HUES6 (cell line): ENCODE measurements around the gene SEC16A.

ENCODE experiments used
- H3K27ac ChIP-seq: 2 replicates; pipeline ENCODE4 v1.7.0; 2013; ENCODE audit warnings: low read depth, mild to moderate bottlenecking, low read length, inconsistent platforms
- H3K27me3 ChIP-seq: 2 replicates; pipeline ENCODE4 v1.6.1; 2013; ENCODE audit warnings: low read length; ENCODE audit not compliant: control insufficient read depth, insufficient read depth
- H3K36me3 ChIP-seq: 2 replicates; pipeline ENCODE4 v1.6.1; 2013; ENCODE audit warnings: low read length; ENCODE audit not compliant: control insufficient read depth, insufficient read depth
- H3K4me1 ChIP-seq: 2 replicates; pipeline ENCODE4 v1.6.1; 2013; ENCODE audit warnings: low read length; ENCODE audit not compliant: control insufficient read depth, insufficient read depth
- H3K4me3 ChIP-seq: 2 replicates; pipeline ENCODE4 v1.5.1; 2013; ENCODE audit warnings: low read depth, low read length
- H3K9ac ChIP-seq: one replicate; pipeline ENCODE4 v1.6.1; 2013; ENCODE audit warnings: mild to moderate bottlenecking, low read length
- H3K9me3 ChIP-seq: 2 replicates; pipeline ENCODE4 v1.6.1; 2013; ENCODE audit warnings: low read depth, low read length; ENCODE audit not compliant: control insufficient read depth, insufficient read depth

Gene SEC16A

DNA sequence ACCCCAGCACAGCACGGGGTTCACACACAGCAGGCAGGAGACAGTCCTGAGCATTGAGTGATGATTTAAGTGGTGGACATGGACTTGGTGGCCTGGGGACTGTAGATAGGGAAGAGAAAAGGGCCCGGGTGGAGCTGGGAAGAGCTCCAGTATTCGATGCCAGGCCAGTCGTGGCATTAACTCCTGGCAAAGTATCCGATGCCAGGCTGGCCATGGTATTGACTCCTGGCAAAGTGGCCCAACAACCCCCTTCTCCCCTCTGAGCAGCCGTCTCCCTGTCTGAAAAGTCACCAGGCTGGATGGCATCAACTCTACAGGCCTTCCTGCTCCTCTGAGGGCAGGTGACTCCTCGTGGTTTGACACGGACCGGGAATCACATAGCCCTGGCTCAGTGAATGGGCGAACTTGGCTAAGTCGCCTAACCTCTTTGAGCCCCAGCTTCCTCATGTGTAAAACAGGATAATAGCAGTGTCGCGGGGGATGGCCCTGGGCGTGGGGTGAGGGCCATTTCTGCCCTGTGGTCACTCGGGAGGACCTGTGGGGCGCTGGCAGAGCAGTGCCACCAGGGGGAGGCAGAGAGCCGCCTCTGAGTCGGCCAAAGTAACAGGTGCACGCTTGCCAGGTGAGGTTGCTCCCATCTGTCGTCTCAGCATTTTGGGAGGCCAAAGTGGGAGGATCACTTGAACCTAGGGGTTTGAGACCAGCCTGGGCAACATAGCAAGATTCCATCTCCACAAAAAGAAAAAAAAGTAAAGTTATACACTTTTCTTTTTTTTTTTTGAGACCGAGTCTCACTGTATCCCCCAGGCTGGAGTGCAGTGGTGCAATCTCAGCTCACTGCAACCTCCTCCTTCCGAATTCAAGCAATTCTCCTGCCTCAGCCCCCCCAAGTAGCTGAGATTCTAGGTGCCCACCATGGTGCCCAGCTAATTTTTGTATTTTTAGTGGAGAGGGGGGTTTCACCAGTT is 5.7 kb upstream of the SEC16A start:
- no peak overlapping the region for H3K9ac ChIP-seq
- H3K27me3 ChIP-seq: no peaks in the 10 kb centered on the region
- H3K27ac ChIP-seq: no peak overlapping the region
- H3K9me3 ChIP-seq: no peaks in the 10 kb centered on the region
- no peaks in the 10 kb centered on the region for H3K36me3 ChIP-seq
- H3K4me3 ChIP-seq: no peak overlapping the region
- 0 out of 2 replicates have a peak, but pooled peaks cover 7% of the 10 kb centered on the region for H3K4me1 ChIP-seq

DNA sequence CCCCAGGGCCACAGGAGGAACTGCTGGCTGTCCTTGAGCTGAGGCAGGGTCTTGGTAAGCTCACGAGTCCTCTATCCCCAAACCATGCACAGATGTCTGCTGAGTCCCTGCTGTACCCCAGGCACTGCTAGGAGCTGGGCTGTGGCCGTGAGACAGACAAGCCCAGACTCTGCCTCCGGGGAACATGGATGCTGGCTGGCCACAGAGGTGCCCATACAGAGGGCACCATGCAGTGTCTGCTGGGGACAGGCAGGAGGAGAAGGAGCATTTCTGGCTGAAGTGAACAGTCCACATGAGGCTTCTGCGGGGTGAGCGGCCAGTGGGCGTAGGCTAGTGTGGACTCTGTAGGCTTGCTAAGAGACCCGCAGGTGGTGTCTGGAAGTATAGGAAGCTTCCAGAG is 4.8 kb upstream of the SEC16A start:
- no peaks in the 10 kb centered on the region for H3K9me3 ChIP-seq
- no peaks in the 10 kb centered on the region for H3K27me3 ChIP-seq
- H3K27ac ChIP-seq: no peak overlapping the region
- no peak overlapping the region for H3K4me3 ChIP-seq
- H3K4me1 ChIP-seq: 0 out of 2 replicates have a peak, but pooled peaks cover 7% of the 10 kb centered on the region
- H3K36me3 ChIP-seq: no peaks in the 10 kb centered on the region
- no peak overlapping the region for H3K9ac ChIP-seq

DNA sequence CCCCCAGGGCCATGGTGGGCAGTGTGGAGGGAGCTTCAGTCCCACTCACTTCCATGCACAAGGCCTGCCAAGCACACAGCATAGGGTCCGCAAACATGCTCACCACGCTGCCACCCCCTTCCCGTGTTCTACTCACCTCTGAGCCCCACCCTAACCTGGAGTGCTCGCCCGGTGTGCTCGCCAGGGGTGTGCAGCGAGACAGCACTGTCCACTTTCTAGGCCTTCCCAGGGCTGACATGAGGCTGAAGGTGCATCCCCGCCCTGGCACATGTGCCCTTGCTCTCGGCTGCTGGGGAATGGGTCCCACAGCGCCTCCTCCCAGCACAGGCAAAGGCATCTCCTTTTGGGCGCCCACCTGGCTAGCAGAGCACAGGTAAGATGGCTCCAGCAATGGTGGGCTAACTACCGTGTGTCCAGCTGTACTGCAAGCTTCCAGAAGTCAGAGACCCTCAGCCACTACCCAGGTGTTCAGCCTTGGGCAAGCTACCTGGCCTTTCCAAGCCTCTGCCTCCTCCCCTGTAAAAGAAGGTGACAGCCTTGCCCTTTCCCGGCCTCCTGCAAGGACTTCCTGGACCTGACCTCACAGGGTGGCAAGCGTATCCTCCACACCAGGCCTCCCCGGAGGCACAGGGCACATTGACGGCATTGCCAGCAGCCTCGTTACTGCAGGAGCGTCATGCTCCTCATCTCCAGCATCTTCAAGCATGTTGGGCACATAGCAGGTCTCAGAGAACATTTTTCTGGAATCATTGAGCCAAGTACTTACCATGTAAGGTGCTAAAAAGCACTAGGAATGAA is 4.2 kb upstream of the SEC16A start:
- Histone ChIP-seq H3K9me3 (no peaks in the 10 kb centered on the region), H3K4me3 (no peak overlapping the region), H3K27ac (no peak overlapping the region)

DNA sequence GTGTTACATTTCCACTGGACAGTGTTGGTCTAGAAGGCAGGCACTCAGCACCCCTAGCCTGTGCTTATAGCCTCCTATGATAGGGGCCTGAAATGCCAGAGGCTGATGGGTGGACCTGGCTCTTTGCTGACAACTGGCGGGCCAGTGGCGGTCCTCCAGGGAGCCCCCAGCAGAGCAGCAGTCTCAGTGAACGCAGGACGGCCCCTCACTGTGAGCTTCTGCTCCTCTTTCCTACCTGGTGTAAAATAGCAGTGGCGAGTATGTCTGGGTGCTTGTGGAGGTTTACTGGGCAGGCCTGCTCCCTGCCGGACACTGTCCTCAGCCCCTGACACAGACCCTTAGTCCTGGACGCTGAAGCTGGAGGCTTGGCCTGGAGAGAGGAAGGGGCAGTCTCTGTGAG is 3.3 kb upstream of the SEC16A start:
- Histone ChIP-seq H3K9me3 (no peaks in the 10 kb centered on the region), H3K36me3 (no peaks in the 10 kb centered on the region), H3K4me3 (no peak overlapping the region), H3K4me1 (peaks cover 12% of the 10 kb centered on the region), H3K27me3 (no peaks in the 10 kb centered on the region), H3K27ac (no peak overlapping the region), H3K9ac (no peak overlapping the region)

More for the DNA sequence above, 4.2 kb upstream of the SEC16A start:
- H3K36me3 ChIP-seq: no peaks in the 10 kb centered on the region
- H3K4me1 ChIP-seq: 0 out of 2 replicates have a peak, but pooled peaks cover 7% of the 10 kb centered on the region
- H3K27me3 ChIP-seq: no peaks in the 10 kb centered on the region
- H3K9ac ChIP-seq: no peak overlapping the region

DNA sequence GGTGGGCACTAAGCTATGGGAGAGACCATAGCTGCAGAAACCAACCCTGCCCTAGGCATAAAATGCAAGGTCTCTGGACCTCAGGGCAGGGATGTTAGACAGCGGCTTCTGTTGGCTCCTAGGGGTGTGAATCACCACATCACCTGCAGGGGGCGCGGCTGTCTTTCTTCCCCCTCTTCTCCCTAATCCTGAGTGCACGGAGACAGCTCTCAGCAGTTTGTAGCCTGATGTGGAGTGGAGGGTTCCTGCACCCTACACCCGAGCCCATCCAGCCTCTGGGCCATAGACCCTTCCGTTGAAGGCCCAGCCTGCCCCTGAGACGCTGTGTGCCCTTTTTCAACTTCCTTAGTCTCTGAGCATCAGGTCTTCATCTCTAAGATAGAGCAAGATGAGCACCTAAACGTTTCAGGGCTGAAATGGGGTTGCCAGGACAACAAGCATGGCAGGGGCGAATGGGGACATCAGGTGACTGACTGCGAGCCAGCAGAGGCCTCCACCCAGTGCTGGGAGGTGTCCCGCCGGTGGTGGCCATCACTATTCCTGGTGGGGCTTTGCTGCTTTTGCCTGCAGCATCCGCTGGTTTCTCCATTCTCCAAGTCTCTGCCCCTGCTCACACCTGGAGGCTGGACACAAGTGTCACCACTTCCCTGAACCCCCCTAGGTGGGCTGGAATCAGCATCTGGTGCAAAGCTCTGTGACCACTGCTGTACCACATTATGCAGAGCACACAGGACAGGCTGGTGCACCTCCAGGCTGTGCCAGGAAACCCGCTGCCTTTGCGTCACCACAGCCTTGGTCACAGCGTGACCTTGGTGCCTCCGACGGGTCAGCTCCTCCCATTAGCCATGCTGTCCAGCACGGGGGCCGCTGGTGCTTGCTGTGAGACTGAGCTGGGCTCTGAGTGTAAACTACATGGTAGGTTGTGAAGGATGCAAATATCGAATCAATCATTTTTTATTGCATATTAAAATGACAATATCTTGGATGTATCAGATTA is 2.5 kb upstream of the SEC16A start:
- Histone ChIP-seq H3K27ac (no peak overlapping the region), H3K36me3 (no peaks in the 10 kb centered on the region), H3K4me1 (peaks cover 12% of the 10 kb centered on the region), H3K4me3 (no peak overlapping the region), H3K9ac (no peak overlapping the region), H3K27me3 (no peaks in the 10 kb centered on the region), H3K9me3 (no peaks in the 10 kb centered on the region)

DNA sequence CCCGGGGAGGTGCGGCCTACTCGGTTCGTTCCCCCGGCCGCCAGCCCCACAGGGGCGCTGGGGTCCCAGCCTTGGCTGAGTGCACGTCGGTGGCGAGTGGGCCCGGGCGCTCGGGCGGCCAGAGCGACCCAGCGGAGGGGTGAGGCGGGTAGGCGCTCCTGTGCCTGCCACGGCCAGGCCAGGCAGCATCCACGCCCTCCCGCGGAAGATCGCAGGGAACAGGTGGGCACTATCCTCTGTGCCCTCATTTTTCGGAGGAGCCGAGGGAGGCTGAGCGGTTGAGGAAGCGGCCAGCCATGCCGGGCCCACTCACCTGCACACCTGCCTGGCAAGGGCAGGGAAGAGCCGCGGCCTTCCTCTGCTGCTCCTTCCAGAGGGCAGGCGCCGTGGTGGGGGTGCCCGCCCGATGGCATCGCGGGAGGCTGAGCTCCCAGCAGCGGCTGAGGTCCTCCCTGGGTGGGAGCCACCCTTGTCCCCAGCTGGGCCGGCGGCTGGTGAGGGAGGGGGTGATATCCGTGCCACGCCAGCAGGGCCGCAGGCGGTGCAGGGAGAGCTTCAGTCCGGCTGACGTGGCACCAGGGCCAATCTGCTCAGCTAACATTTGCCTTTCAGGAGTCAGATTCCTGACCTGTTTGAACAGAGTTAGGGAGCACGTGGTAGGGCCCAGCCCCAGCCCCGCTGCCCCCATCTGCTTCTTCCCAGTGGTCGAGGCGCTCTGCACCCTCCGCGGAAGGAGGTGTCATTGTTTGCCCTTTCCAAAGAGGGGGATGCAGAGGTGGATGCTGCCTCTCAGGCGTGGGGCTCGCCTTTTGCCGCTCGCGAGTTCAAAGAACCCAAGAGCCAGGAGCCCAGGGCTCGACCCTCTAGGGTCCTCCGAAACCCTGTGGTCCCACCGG is 1.6 kb upstream of the SEC16A start:
- Histone ChIP-seq H3K9me3 (no peaks in the 10 kb centered on the region), H3K4me3 (peak overlapping the region; percentile 93), H3K36me3 (peaks cover 8% of the 10 kb centered on the region), H3K27me3 (no peaks in the 10 kb centered on the region), H3K27ac (no peak overlapping the region), H3K4me1 (peaks cover 12% of the 10 kb centered on the region), H3K9ac (peak overlapping the region; percentile 51)

DNA sequence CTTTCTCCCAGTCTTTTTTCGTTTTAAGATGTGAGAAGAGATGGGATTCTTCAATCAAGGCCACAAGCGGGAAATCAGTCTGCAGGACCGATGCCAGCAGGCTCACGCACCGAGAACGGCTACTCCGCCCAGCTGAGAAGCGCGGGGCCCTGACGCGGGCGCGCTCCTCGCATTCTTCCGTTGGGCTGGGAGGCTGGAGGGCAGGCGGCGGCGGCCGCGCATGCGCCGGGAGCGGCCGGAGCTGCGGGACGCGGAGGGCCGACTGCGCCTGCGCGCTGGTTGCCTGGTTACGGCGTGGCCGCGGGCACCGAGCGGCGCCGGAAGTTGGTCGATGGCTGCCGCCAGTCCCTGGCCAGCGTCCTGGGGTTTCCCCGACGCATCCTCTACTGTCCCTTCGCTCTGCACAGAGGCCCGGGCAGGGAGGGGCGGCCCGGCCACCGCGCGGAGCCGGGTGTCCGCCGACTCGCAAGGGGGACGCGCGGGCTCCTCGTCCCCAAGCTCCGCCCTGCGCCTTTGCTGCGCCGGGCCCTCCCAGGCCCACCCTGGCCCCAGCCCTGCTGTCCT is 831 bp upstream of the SEC16A start:
- Histone ChIP-seq H3K4me1 (peaks cover 12% of the 10 kb centered on the region), H3K36me3 (peaks cover 8% of the 10 kb centered on the region), H3K9me3 (no peaks in the 10 kb centered on the region), H3K27me3 (no peaks in the 10 kb centered on the region), H3K27ac (peak overlapping the region; percentile 98), H3K9ac (peak overlapping the region; percentile 98), H3K4me3 (peak overlapping the region; percentile 93)

DNA sequence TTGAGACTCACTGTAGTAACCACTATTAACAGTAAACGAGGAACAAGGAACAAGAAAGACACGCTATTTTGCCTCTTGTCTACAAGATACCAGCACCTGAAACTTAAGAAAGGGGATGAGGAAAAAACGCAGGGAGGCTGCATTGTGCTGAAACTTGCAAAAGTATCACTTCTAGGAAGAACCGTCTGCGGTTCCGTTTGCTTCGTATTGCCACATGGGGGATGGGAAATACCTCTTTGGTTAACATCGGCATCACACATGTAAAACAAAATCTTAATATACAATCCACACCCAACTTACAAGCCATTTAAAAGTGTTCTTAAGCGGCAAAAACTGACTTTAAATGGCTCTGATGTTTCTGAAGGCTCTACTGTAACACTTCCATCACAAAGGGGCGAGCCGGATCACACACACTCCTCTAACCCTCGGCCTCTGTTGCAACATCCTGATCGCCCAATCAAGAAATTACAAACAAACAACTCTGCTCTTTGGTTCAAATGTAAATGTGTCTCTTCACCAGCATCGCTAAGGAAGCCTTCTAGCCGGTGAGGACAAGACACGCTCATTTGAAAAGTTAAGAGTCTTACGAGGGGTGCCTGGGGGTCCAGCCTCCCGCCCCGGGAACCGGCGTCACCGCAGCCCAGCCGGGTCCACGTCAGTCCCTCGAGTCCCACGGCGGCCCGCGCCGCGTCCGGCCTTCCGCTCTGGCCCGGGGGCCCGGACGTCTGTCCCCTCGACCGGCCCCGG is 621 bp downstream of the SEC16A start:
- H3K9me3 ChIP-seq: no peaks in the 10 kb centered on the region
- peaks cover 20% of the 10 kb centered on the region for H3K36me3 ChIP-seq
- peak overlapping the region; percentile 93 for H3K9ac ChIP-seq
- H3K27me3 ChIP-seq: no peaks in the 10 kb centered on the region
- peak overlapping the region; percentile 98 for H3K27ac ChIP-seq
- H3K4me3 ChIP-seq: peak overlapping the region; percentile 94
- peaks cover 12% of the 10 kb centered on the region for H3K4me1 ChIP-seq

DNA sequence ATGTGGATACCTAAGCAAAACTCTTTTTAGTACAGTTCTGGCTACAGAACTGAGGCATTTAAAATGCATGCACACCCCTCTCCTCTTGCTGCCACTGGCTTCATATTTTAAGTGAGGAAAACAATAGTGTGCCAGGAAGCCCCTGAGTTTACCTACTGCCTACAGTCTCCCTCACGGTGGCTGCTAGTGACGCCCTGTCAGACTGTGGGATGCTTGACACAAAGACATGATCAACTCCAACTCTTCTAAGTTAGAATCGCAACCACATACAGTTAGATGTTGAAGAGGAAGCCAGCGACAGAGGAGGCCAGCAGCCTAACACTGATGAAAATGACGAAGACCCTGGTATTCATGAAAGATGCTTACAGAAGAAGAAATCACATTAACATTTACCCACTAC is 1.3 kb downstream of the SEC16A start:
- peak overlapping the region; percentile 94 for H3K4me3 ChIP-seq
- H3K27ac ChIP-seq: peak overlapping the region; percentile 98; the same call in 1 of the 2 replicates
- H3K9me3 ChIP-seq: no peaks in the 10 kb centered on the region
- peak overlapping the region; percentile 93 for H3K9ac ChIP-seq
- peaks cover 26% of the 10 kb centered on the region for H3K36me3 ChIP-seq
- H3K4me1 ChIP-seq: peaks cover 12% of the 10 kb centered on the region
- no peaks in the 10 kb centered on the region for H3K27me3 ChIP-seq
